CD4-positive, alpha-beta memory T cell (primary cell): Measurements from ENCODE around the gene UIMC1. TPM values are rescaled to one million over a fixed set of nuclear protein-coding genes. Genes with fewer than 3 reads are reported as not detected.

Experiments
- CTCF ChIA-PET: fragments of 350-600 bp; sonication (Branson Sonifier 250); formaldehyde crosslinking; loops from one replicate; lab custom pipeline; 2021; ENCODE audit warnings: inconsistent platforms; ENCODE audit not compliant: partially characterized antibody; lab: Charles Lee
- POLR2A ChIA-PET: fragments of 350-600 bp; sonication (Branson Sonifier 250); formaldehyde crosslinking; loops from one replicate; lab custom pipeline; 2021; ENCODE audit not compliant: partially characterized antibody; lab: Charles Lee
- DNase-seq, 5 donors: peaks; one replicate each; pipeline versions ENCODE4 v3.0.0 to v3.0.0-alpha.2; 2020 to 2022; ENCODE audit warnings: mixed read lengths in 1 of 5
- H3K27ac ChIP-seq: one replicate; pipeline ENCODE4 v1.7.0; 2013; ENCODE audit warnings: low read depth, low read length
- H3K27me3 ChIP-seq: 2 replicates; pipeline ENCODE4 v1.7.0; 2013; ENCODE audit warnings: mild to moderate bottlenecking, low read length, moderate library complexity; ENCODE audit not compliant: insufficient read depth
- H3K36me3 ChIP-seq: 2 replicates; pipeline ENCODE4 v1.7.0; 2013; ENCODE audit warnings: mild to moderate bottlenecking, low read length, moderate library complexity; ENCODE audit not compliant: insufficient read depth
- H3K4me1 ChIP-seq: 2 replicates; pipeline ENCODE4 v1.7.0; 2013; ENCODE audit warnings: mild to moderate bottlenecking, low read length, moderate library complexity; ENCODE audit not compliant: insufficient read depth
- H3K4me3 ChIP-seq, 2 donors: one replicate each; pipeline ENCODE4 v1.7.0; 2013; ENCODE audit warnings: low read length in 2 of 2, mild to moderate bottlenecking in 1 of 2
- H3K9me3 ChIP-seq, 2 donors: one replicate each; pipeline ENCODE4 v1.7.0; 2013; ENCODE audit warnings: low read length in 2 of 2, control low read depth in 1 of 2; ENCODE audit not compliant: control insufficient read depth in 1 of 2
- H3K27ac Mint-ChIP-seq, 7 donors: one replicate each; pipeline ENCODE4 v1.8.0; 2020 to 2021; ENCODE audit warnings: mixed read lengths in 7 of 7, mild to moderate bottlenecking in 6 of 7, inconsistent platforms in 3 of 7, moderate library complexity in 3 of 7
- H3K27me3 Mint-ChIP-seq, 2 donors: one replicate each; pipeline ENCODE4 v1.8.0; 2020 to 2021; ENCODE audit warnings: mixed read lengths in 2 of 2
- H3K36me3 Mint-ChIP-seq, 2 donors: one replicate each; pipeline ENCODE4 v1.8.0; 2020 to 2021; ENCODE audit warnings: mixed read lengths in 2 of 2, inconsistent platforms in 1 of 2, mild to moderate bottlenecking in 1 of 2
- H3K4me1 Mint-ChIP-seq, 4 donors: one replicate each; pipeline ENCODE4 v1.8.0; 2020 to 2021; ENCODE audit warnings: mixed read lengths in 4 of 4, mild to moderate bottlenecking in 1 of 4
- H3K4me3 Mint-ChIP-seq, 8 donors: one replicate each; pipeline ENCODE4 v1.8.0; 2020 to 2021; ENCODE audit warnings: mixed read lengths in 8 of 8, mild to moderate bottlenecking in 7 of 8, moderate library complexity in 6 of 8, inconsistent platforms in 3 of 8
- H3K9me3 Mint-ChIP-seq, 8 donors: one replicate each; pipeline ENCODE4 v1.8.0; 2020 to 2021; ENCODE audit warnings: mixed read lengths in 8 of 8, mild to moderate bottlenecking in 5 of 8, inconsistent platforms in 3 of 8, moderate library complexity in 1 of 8
- intact Hi-C: fragments of 100-400 bp; cut with micrococcal nuclease; formaldehyde crosslinking; loops from one replicate; pipeline ENCODE4 v1.15.1; 2023
- polyA plus RNA-seq, 2 donors: library from polyadenylated mRNA; unstranded; fragments of 300-500 nt; fragmentation: Illumina TruSeq; gene quantifications; one replicate each; pipeline ENCODE4 v1.2.3, GENCODE V29; 2021
- total RNA-seq, 2 experiments: library from RNA; stranded (reverse); gene quantifications; one replicate each; pipeline ENCODE4 v1.2.3, GENCODE V29; 2021

UIMC1 gene
- total and polyA plus RNA-seq, 4 experiments from 2014 or later: 16.7 to 61.7 (median 41.2) TPM

DNA sequence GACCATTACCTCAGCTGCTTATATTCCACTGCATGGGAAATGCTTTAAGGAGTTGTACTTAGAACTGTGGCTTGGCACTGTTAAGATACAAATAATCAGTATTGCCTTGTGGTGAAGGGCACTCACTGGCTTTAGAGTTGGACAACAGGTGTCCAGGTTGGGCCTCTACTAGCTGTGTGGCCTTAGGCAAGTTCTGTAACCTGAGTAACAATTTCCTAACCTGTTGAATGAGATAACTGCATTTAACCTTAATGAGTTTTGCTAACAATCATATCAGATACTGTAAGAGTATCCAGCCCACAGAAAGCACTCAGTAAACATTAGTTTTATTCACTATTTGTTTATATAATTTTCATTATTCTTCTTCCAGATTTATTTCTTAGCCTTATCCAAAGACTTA, 90.2 kb downstream of the UIMC1 start:
- Mint-ChIP-seq H3K4me3 (no peak overlapping the region), H3K4me1 (peaks cover 6 to 20% (median 10%) of the 10 kb centered on the region in 4 donors), H3K27ac (peak overlapping the region in 2 of 7 donors; percentile 5 to 54), H3K9me3 (no peaks in the 10 kb centered on the region), H3K36me3 (peaks cover 22 to 49% of the 10 kb centered on the region in 2 donors), H3K27me3 (no peaks in the 10 kb centered on the region)
- Histone ChIP-seq H3K4me3 (no peak overlapping the region), H3K9me3 (no peaks in the 10 kb centered on the region), H3K4me1 (no peaks in the 10 kb centered on the region), H3K36me3 (peaks cover 14% of the 10 kb centered on the region), H3K27me3 (no peaks in the 10 kb centered on the region), H3K27ac (no peak overlapping the region)
- CTCF ChIA-PET: no interaction called here
- DNase-seq: no peak
- intact Hi-C loops: no loop called here
- POLR2A ChIA-PET: no interaction called here

GRCh38 chr5:176915906-176916305, 90.7 kb downstream of the UIMC1 start:
- H3K27me3 ChIP-seq: no peaks in the 10 kb centered on the region
- Mint-ChIP-seq H3K27me3 (no peaks in the 10 kb centered on the region), H3K36me3 (peaks cover 20 to 46% of the 10 kb centered on the region in 2 donors), H3K27ac (peak overlapping the region in 3 of 7 donors; percentile 2 to 9 (median 6)), H3K9me3 (no peaks in the 10 kb centered on the region), H3K4me1 (peaks cover 6 to 18% (median 10%) of the 10 kb centered on the region in 4 donors), H3K4me3 (no peak overlapping the region)
- no peak overlapping the region for H3K4me3 ChIP-seq
- CTCF ChIA-PET: no interaction called here
- H3K36me3 ChIP-seq: peaks cover 14% of the 10 kb centered on the region
- POLR2A ChIA-PET: no interaction called here
- intact Hi-C loops: no loop called here
- no peaks in the 10 kb centered on the region for H3K9me3 ChIP-seq
- no peak for DNase-seq
- no peak overlapping the region for H3K27ac ChIP-seq
- H3K4me1 ChIP-seq: no peaks in the 10 kb centered on the region

- Mint-ChIP-seq H3K4me1 (peaks cover 0 to 14% (median 2%) of the 10 kb centered on the region in 4 donors), H3K36me3 (peaks cover 29 to 61% of the 10 kb centered on the region in 2 donors), H3K4me3 (no peak overlapping the region), H3K27ac (peak overlapping the region in 2 of 7 donors; percentile 10 to 19), H3K27me3 (no peaks in the 10 kb centered on the region), H3K9me3 (no peaks in the 10 kb centered on the region)
- no peaks in the 10 kb centered on the region for H3K9me3 ChIP-seq
- H3K27me3 ChIP-seq: no peaks in the 10 kb centered on the region
- POLR2A ChIA-PET: no interaction called here
- CTCF ChIA-PET: interaction anchor here (1.4 kb wide), 1 partner anchor 251 kb away, joined by 4 read pairs; no protein-coding TSS in a partner anchor
- no peaks in the 10 kb centered on the region for H3K4me1 ChIP-seq
- no peak for DNase-seq
- peaks cover 31% of the 10 kb centered on the region for H3K36me3 ChIP-seq
- no peak overlapping the region for H3K4me3 ChIP-seq
- H3K27ac ChIP-seq: no peak overlapping the region
- intact Hi-C loops: no loop called here
Measured at GRCh38 chr5:176912115-176912514, 94.5 kb downstream of the UIMC1 start.

DNA sequence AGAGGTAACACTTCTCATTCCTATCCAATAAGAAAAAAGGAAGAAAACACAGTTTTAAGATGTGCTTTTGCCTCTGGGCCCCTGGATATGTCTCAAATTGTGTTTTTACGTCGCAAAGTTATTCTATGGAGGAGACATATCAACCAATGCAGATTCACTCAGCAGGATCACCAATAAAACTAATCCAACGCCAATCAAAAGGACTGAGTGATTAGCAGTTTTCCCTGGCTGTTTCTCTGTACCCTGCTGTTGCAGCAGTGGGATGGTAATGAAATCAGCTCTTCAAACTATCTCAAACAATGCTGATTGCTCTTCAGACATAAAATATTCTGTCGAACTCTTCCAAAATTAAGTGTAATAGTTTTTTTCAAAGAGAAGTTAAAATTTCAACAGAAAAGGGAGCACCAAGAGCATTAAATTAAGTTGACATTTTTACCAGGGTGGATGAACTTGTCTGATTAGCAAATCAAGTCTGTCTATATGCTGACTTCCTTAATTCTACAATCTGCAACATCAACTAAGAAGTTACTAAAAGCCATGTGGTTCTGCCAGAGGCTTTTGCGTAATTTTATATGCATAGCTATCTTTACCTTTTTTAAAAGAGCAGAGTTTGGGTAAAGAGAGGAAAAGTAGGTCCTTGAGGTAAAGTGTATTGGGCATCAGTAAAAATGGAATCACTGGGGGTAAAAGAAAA, 97.8 kb downstream of the UIMC1 start:
- intact Hi-C loops: no loop called here
- H3K4me3 ChIP-seq: no peak overlapping the region
- H3K4me3 Mint-ChIP-seq: no peak overlapping the region
- H3K4me1 ChIP-seq: no peaks in the 10 kb centered on the region
- DNase-seq: no peak
- ChIA-PET POLR2A (no interaction called here), CTCF (interaction anchor here (1.9 kb wide), 1 partner anchor 248 kb away, joined by 11 read pairs; no protein-coding TSS in a partner anchor)
- peaks cover 0 to 2% (median 1%) of the 10 kb centered on the region in 4 donors for H3K4me1 Mint-ChIP-seq
- H3K27ac Mint-ChIP-seq: peak overlapping the region in 1 of 7 donors; percentile 5
- H3K9me3 ChIP-seq: no peaks in the 10 kb centered on the region
- no peak overlapping the region for H3K27ac ChIP-seq
- H3K36me3 ChIP-seq: peaks cover 57% of the 10 kb centered on the region
- no peaks in the 10 kb centered on the region for H3K27me3 Mint-ChIP-seq
- H3K9me3 Mint-ChIP-seq: no peaks in the 10 kb centered on the region
- no peaks in the 10 kb centered on the region for H3K27me3 ChIP-seq
- peaks cover 52 to 77% of the 10 kb centered on the region in 2 donors for H3K36me3 Mint-ChIP-seq

GRCh38 chr5:176906796-176907195, 99.8 kb downstream of the UIMC1 start:
- Mint-ChIP-seq H3K4me1 (peaks cover 0 to 2% (median under 1%) of the 10 kb centered on the region in 4 donors), H3K9me3 (no peaks in the 10 kb centered on the region), H3K4me3 (no peak overlapping the region), H3K27ac (no peak overlapping the region), H3K27me3 (no peaks in the 10 kb centered on the region), H3K36me3 (peaks cover 56 to 78% of the 10 kb centered on the region in 2 donors)
- H3K4me1 ChIP-seq: no peaks in the 10 kb centered on the region
- no peaks in the 10 kb centered on the region for H3K9me3 ChIP-seq
- H3K4me3 ChIP-seq: no peak overlapping the region
- H3K36me3 ChIP-seq: peaks cover 57% of the 10 kb centered on the region
- DNase-seq: no peak
- POLR2A ChIA-PET: no interaction called here
- H3K27me3 ChIP-seq: no peaks in the 10 kb centered on the region
- H3K27ac ChIP-seq: no peak overlapping the region
- intact Hi-C loops: no loop called here
- CTCF ChIA-PET: no interaction called here

DNA sequence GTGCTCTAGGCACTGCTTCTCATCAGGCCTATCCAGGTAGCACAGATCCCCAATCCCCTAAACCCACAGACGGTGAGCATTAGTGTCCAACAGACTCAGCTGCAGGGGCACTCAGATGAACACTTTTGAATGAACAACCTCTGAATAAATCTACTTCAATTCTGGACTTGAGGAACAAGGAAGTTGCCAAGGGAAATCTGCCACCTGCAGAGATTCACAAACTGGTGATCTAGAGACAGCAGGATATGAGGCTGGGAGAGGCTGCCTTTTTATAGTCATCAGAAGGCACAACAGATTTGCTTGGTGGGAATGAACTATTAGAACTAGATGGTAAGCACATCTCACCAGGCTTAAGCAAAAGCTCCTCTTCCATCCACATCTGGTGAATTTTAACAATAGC, 100.5 kb downstream of the UIMC1 start:
- H3K27me3 Mint-ChIP-seq: no peaks in the 10 kb centered on the region

GRCh38 chr5:176904276-176904675, 102.3 kb downstream of the UIMC1 start:
- Mint-ChIP-seq H3K27ac (peak overlapping the region in 2 of 7 donors; percentile 27 to 46), H3K36me3 (peaks cover 44 to 59% of the 10 kb centered on the region in 2 donors), H3K4me1 (peaks cover 6 to 21% (median 11%) of the 10 kb centered on the region in 4 donors), H3K9me3 (no peaks in the 10 kb centered on the region), H3K4me3 (no peak overlapping the region), H3K27me3 (no peaks in the 10 kb centered on the region)
- Histone ChIP-seq H3K36me3 (peaks cover 51% of the 10 kb centered on the region), H3K27me3 (no peaks in the 10 kb centered on the region), H3K9me3 (no peaks in the 10 kb centered on the region), H3K4me1 (peaks cover 6% of the 10 kb centered on the region), H3K27ac (no peak overlapping the region), H3K4me3 (no peak overlapping the region)
- CTCF ChIA-PET: no interaction called here
- POLR2A ChIA-PET: no interaction called here
- intact Hi-C loops: no loop called here
- no peak for DNase-seq

More for the DNA sequence above, 100.5 kb downstream of the UIMC1 start:
- no peak overlapping the region for H3K27ac ChIP-seq
- Mint-ChIP-seq H3K27ac (peak overlapping the region in 1 of 7 donors; percentile 33), H3K36me3 (peaks cover 51 to 73% of the 10 kb centered on the region in 2 donors), H3K9me3 (no peaks in the 10 kb centered on the region), H3K4me3 (no peak overlapping the region), H3K4me1 (peaks cover 0 to 4% (median 1%) of the 10 kb centered on the region in 4 donors)
- intact Hi-C loops: no loop called here
- DNase-seq: no peak
- no peaks in the 10 kb centered on the region for H3K4me1 ChIP-seq
- ChIA-PET POLR2A (no interaction called here), CTCF (no interaction called here)
- H3K27me3 ChIP-seq: no peaks in the 10 kb centered on the region
- peaks cover 56% of the 10 kb centered on the region for H3K36me3 ChIP-seq
- H3K4me3 ChIP-seq: no peak overlapping the region
- no peaks in the 10 kb centered on the region for H3K9me3 ChIP-seq
